Peyer's patch (tissue), 4 donors: Measurements from ENCODE around the gene SHB.

Experiments used
- CTCF ChIP-seq, 6 experiments: fragments of 450-650 bp in 4 of 6; fragments of 200-600 bp in 2 of 6; sonication (generic) in 1 of 6; IDR thresholded peaks; one replicate each; pipeline ENCODE4 v1.5.1; 2017 to 2019; ENCODE audit warnings: antibody characterized with exemption in 6 of 6, mild to moderate bottlenecking in 3 of 6, moderate library complexity in 1 of 6
- POLR2A ChIP-seq, 2 donors: fragments of 450-650 bp; IDR thresholded peaks; one replicate each; pipeline ENCODE4 v1.5.1; 2017; ENCODE audit warnings: antibody characterized with exemption in 2 of 2, mild to moderate bottlenecking in 2 of 2, moderate library complexity in 2 of 2

- no peak for TF ChIP-seq CTCF (IDR thresholded peaks at IDR 0.05)
- peak; percentile 33 to 55 for TF ChIP-seq POLR2A (IDR thresholded peaks at IDR 0.05)
Measured at GRCh38 chr9:37902796-37903646, 166.0 kb downstream of the SHB start.
